SKM-1 (cell line): ENCODE results near the gene PPP1R1A.

ENCODE experiments used
- DNase-seq: peaks from one replicate; lab custom pipeline; 2025; ENCODE audit not compliant: unreplicated experiment; lab: John Stamatoyannopoulos, UW

PPP1R1A gene

GRCh38 chr12:54572881-54573280 is 15.6 kb downstream of the PPP1R1A start:
- DNase-seq: no peak

GRCh38 chr12:54571193-54572188 is 17.0 kb downstream of the PPP1R1A start:
- no peak for DNase-seq

- no peak for DNase-seq
Observed at GRCh38 chr12:54569995-54570528, 18.4 kb downstream of the PPP1R1A start.

- no peak for DNase-seq
Observed at GRCh38 chr12:54569072-54569471, 19.4 kb downstream of the PPP1R1A start.

GRCh38 chr12:54566792-54567191 is 21.7 kb downstream of the PPP1R1A start:
- no peak for DNase-seq

GRCh38 chr12:54565986-54566544 is 22.4 kb downstream of the PPP1R1A start:
- no peak for DNase-seq

- no peak for DNase-seq
Observed at GRCh38 chr12:54565310-54565985, 23.0 kb downstream of the PPP1R1A start.

GRCh38 chr12:54564768-54565167 is 23.7 kb downstream of the PPP1R1A start:
- no peak for DNase-seq

- no peak for DNase-seq
Observed at GRCh38 chr12:54563787-54564186, 24.7 kb downstream of the PPP1R1A start.

GRCh38 chr12:54562750-54563356 is 25.6 kb downstream of the PPP1R1A start:
- DNase-seq: no peak

GRCh38 chr12:54561164-54561563 is 27.3 kb downstream of the PPP1R1A start:
- no peak for DNase-seq

GRCh38 chr12:54560374-54560858 is 28.0 kb downstream of the PPP1R1A start:
- DNase-seq: no peak

- no peak for DNase-seq
Observed at GRCh38 chr12:54558759-54559158, 29.7 kb downstream of the PPP1R1A start.

GRCh38 chr12:54558311-54558710 is 30.1 kb downstream of the PPP1R1A start:
- no peak for DNase-seq

- DNase-seq: no peak
Observed at GRCh38 chr12:54555670-54556257, 32.7 kb downstream of the PPP1R1A start.

GRCh38 chr12:54549774-54550451 is 38.5 kb downstream of the PPP1R1A start:
- no peak for DNase-seq

- DNase-seq: no peak
Observed at GRCh38 chr12:54546511-54546910, 41.9 kb downstream of the PPP1R1A start.

- no peak for DNase-seq
Observed at GRCh38 chr12:54544743-54545142, 43.7 kb downstream of the PPP1R1A start.

- no peak for DNase-seq
Observed at GRCh38 chr12:54543526-54543925, 44.9 kb downstream of the PPP1R1A start.

GRCh38 chr12:54541751-54542290 is 46.6 kb downstream of the PPP1R1A start:
- no peak for DNase-seq
